Fibroblast of villous mesenchyme (primary cell): ENCODE data around the gene STX10. TPM values are rescaled to one million over a fixed set of nuclear protein-coding genes. Genes with fewer than 3 reads are reported as not detected.

ENCODE experiments used
- DNase-seq: peaks from one replicate; pipeline ENCODE4 v3.0.0-alpha.2; 2010; ENCODE audit warnings: low read depth
- H3K4me3 ChIP-seq: 2 replicates; pipeline ENCODE4 v1.5.1; 2011; ENCODE audit warnings: low read depth, mild to moderate bottlenecking, low read length
- CTCF ChIP-seq: IDR thresholded peaks from 2 replicates; pipeline ENCODE4 v1.5.1; 2012; ENCODE audit warnings: low read depth, mild to moderate bottlenecking, low read length; ENCODE audit not compliant: insufficient read depth
- total RNA-seq: library from RNA; depleted of rRNA; stranded (reverse); fragments of >200 nt; gene quantifications from 2 replicates; pipeline ENCODE4 v1.2.3, GENCODE V29; 2012

Gene STX10
- total RNA-seq, 1 donor = 58.3 TPM

- H3K4me3 ChIP-seq = peak within 1 kb of the TSS; percentile 92
- no peak for TF ChIP-seq CTCF
- peak; percentile 88 for DNase-seq
Measured at GRCh38 chr19:13117772-13118423, 32.3 kb downstream of the STX10 start, which contains the start of gene NACC1. TSS of gene NACC1 (plus strand) at chr19:13118264. CDS start at chr19:13135208, 16,944 bp downstream.

- DNase-seq = no peak
- no peak for TF ChIP-seq CTCF
- H3K4me3 ChIP-seq = peak overlapping the region; percentile 91
Measured at GRCh38 chr19:13117176-13117771, 32.9 kb downstream of the STX10 start.

DNA sequence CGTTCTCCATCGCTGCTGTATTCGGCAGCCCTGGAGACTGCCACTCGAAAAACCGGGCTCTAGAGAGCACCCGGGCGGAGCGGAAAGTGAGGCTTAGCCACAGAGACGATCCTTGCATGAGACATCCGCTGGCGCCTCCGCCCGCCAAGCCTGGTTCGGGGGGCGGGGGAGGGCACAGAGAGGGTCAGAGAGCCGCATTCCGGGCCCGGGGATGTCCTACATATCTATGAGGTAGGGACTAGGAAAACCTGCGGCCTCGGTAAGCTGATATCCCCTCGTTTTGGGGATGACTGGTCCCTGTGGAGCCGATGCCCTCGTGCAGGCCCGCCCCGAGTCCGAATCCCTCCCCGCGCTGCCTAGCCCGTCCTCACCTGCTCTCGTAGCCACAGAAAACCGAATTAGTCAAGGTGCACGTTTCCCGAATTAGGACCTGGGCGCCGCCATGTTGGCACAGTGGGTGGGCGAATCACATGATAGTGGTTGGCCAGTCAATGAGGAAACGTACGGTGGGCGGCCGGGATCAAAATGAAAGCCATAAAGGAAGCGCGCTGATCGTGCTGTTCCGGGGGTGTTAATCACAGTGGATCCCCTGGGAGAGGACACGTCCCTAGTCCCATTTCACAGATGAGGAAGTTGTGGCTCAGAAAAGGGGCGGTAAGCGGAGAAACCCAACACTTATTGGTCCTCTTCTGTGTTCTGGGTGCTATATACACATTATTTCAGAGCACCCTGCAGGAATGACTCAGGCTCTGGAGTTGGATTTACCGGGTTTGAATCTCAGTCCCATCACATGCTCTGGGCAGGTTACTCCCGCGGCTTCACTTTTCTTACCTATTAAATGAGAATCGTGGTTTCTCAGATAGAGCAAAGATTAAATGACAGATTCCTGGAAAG is 33.6 kb downstream of the STX10 start, which contains the start of gene TRMT1:
TRMT1 (minus strand) TSS at position 459 of the 894 bp plus-strand sequence; CDS start at position 118, 341 bp downstream.
- no peak for TF ChIP-seq CTCF
- peak; percentile 93 for DNase-seq
- H3K4me3 ChIP-seq = peak within 1 kb of the TSS; percentile 91

DNA sequence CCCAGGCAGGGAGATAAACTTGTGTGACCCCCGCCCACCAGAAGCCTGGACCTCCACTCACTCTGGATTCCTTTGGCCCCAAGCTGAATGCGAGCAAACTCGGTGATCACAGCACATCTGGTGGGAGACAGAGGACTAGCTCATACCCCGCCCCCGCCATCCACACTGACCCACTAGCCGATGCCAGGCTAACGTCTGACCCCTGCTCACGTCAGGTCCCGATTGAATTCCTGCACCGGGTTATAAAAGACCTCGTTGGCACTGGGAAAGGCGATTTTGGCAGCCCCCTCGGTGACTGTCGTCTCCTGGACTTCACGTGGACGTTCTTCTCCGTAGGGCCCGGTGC is 34.3 kb downstream of the STX10 start:
- peak overlapping the region; percentile 91 for H3K4me3 ChIP-seq
- no peak for TF ChIP-seq CTCF
- DNase-seq = no peak

DNA sequence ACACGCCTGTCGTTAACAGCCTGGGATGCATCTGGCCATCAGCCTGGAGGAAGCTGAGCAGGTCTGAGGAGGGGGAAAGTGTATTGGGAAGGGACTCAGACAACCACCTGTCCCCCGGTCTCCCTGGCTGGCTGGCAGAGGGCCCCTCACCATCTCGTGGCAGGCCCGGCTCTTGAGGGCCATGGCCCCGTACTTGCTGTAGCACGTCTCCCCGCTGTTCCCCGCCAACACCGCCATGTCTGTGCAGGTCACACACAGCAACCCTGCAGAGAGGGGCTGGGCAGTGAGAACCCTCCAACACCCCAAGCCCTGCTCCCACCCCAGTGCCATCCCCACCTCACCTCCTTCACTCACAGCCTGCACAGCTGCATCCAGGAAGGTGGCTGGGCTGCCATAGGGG is 37.6 kb downstream of the STX10 start:
- H3K4me3 ChIP-seq = no peak overlapping the region
- DNase-seq = no peak
- TF ChIP-seq CTCF = no peak

GRCh38 chr19:13110099-13110610 is 40.0 kb downstream of the STX10 start:
- no peak for DNase-seq
- H3K4me3 ChIP-seq = no peak overlapping the region
- TF ChIP-seq CTCF = no peak
